Measurements from ENCODE around the gene P2RX2.

The P2RX2 gene

DNA sequence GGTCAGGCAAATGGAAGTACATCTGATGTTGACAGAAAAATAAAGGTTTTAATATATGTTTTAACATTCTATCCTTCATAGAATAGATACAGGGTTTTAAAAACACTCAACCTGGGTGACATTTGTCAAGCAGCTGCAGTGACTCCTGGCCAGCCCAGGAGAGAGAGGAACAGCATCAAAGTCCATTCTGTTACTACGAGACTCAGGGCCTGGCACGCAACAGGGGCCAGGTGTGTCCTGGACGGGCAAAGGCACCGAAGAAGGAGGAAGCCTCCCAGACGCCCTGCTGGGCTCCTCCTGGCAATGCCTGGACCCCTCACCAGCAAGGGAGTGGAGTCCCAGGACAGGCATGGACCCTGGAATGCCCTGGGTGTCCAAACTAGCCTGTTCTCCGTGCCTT is 30.3 kb upstream of the P2RX2 start:
- DNase-seq (ENCODE audit: low read depth): no peak
- TF ChIP-seq, protein P1, sequence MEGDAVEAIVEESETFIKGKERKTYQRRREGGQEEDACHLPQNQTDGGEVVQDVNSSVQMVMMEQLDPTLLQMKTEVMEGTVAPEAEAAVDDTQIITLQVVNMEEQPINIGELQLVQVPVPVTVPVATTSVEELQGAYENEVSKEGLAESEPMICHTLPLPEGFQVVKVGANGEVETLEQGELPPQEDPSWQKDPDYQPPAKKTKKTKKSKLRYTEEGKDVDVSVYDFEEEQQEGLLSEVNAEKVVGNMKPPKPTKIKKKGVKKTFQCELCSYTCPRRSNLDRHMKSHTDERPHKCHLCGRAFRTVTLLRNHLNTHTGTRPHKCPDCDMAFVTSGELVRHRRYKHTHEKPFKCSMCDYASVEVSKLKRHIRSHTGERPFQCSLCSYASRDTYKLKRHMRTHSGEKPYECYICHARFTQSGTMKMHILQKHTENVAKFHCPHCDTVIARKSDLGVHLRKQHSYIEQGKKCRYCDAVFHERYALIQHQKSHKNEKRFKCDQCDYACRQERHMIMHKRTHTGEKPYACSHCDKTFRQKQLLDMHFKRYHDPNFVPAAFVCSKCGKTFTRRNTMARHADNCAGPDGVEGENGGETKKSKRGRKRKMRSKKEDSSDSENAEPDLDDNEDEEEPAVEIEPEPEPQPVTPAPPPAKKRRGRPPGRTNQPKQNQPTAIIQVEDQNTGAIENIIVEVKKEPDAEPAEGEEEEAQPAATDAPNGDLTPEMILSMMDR (IDR thresholded peaks at IDR 0.05; ENCODE audit: low read depth, low read length, missing control alignments): no peak
- no peak overlapping the region for H3K4me3 ChIP-seq (ENCODE audit: low read depth, low read length)

DNA sequence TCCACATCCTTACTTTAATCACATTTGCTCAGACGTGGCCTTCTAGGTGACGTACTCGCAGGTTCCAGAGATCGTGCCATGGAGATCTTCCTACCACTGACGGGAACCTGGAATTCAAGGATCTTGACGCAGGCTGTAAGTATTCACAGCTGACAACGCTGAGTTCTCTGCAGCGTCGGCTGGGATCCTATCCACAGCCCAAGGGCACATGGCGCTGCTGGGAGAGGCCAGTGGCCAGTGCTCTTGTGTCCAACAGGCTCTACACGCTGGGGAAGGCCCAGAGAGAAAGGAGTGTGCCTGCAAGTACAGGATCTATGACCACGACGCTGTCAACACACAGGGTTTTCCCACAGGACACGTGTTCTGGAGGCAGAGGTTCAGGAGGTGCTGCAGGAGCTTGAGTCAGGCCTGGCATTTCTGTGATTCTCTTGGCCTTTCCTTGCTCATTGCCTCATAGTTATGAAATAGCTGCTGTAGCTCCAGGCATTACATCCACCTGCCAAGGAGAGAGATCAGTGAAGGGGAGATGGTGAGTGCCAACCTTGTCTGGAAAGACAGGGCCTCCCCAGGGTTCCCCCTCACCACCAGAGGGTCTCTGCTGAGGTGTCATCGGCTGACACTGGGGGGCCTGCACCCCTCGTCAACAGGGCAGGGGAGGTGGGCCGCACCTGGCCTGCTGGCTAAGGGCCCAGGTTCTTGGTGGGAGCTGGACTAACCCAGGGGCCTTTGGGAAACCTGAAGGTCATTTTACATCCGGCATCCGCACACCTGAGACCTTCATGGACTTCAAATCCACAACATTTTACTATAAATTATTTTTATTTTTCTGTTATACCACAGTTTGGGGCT is 29.5 kb upstream of the P2RX2 start:
- TF ChIP-seq, protein P1 (IDR thresholded peaks at IDR 0.05; ENCODE audit: low read depth, low read length, missing control alignments): no peak
- DNase-seq (ENCODE audit: low read depth): no peak
- no peak overlapping the region for H3K4me3 ChIP-seq (ENCODE audit: low read depth, low read length)

DNA sequence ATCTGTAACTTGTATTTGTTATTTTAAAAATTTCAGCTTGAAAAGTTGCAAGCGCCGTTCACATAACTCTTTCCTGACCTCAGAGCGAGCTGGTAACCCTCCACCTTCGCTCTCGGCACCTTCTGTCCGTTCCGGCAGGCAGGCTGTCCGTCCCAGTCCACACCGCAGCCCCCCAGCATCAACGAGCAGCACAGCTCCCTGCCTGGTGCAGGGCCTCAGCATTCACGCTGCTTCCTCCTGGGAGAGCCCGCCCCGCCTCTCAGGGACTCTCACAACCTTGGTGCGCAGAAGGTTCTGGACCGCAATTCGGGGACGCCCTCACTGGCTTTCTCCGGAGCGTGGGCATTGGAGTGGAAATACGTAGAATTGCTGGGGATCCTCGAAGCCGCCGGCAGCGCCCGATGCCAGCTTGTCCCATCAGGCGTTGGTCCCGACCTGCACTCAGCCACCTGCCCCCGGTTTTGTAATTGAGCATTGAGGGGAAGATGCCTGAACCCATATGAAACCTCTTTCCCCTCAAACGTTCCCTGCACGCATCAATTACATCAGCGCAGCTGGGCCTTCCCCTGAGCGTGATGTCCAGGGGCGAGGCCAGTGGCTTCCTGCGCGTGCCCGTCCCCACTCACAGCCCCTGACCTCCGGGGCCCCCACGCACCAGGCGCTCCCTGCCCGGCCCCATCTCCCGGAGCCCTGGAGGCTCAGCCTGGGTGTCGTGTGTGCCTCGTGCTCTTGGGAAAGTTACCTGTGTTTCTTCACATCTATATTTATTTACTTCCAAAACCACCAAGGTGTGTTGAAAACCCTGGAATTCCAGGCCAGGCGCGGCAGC is 27.3 kb upstream of the P2RX2 start:
- no peak for DNase-seq (ENCODE audit: low read depth)
- H3K4me3 ChIP-seq (ENCODE audit: low read depth, low read length): no peak overlapping the region
- TF ChIP-seq, protein P1 (IDR thresholded peaks at IDR 0.05; ENCODE audit: low read depth, low read length, missing control alignments): no peak

DNA sequence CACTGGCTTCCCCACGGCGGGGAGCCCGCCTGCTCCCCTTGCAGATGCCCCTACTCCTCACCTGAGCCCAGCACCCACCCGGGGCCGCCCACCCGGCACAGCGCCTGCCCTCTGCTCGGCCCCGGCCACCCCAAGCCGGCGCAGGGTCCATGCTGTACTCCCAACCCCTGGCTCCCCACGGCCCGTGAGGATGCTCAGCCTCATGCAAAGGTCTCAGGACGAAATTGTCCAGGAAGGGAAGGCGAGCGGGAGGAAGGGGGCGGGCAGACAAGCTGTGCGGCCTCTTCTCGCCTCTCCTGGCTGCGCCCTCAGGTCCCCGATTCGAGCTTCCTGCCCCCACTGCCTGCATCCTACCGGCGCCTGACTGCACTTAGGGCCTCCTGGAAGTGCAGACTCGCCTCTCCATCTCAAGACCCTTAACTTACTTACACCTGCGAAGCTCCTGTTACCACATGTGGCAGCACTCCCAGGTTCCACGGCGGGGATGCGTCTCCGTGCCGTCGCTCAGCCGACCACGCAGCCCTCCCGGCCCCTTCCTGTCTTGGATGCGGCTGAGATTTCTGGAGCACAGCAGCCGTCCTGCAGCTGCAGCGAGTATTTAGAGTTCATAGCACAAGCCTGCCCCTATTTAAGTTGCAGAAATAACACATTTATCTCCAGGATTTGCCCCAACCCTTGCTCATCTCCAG is 26.1 kb upstream of the P2RX2 start:
- TF ChIP-seq, protein P1 (IDR thresholded peaks at IDR 0.05; ENCODE audit: low read depth, low read length, missing control alignments): no peak
- no peak for DNase-seq (ENCODE audit: low read depth)
- no peak overlapping the region for H3K4me3 ChIP-seq (ENCODE audit: low read depth, low read length)

DNA sequence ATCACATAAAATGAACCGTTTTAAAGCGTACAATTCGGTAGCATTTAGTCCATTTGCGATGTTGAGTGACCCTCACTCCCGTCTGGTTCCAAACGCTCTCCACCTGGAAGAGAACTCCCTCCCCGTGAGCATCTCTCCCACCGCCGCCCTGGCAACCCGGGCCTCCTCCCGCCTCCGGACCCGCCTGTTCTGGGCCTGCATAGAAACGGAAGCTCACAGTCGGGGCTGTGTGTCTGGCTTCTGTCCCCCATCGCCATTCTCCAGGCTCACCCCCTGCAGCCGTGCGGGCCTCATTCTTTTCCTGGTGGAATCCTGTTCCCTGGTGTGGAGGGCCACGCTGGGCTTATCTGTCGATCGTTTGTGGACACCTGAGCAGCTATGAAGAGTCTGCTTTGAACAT is 25.5 kb upstream of the P2RX2 start:
- DNase-seq (ENCODE audit: low read depth): no peak
- no peak overlapping the region for H3K4me3 ChIP-seq (ENCODE audit: low read depth, low read length)
- TF ChIP-seq, protein P1 (IDR thresholded peaks at IDR 0.05; ENCODE audit: low read depth, low read length, missing control alignments): no peak

DNA sequence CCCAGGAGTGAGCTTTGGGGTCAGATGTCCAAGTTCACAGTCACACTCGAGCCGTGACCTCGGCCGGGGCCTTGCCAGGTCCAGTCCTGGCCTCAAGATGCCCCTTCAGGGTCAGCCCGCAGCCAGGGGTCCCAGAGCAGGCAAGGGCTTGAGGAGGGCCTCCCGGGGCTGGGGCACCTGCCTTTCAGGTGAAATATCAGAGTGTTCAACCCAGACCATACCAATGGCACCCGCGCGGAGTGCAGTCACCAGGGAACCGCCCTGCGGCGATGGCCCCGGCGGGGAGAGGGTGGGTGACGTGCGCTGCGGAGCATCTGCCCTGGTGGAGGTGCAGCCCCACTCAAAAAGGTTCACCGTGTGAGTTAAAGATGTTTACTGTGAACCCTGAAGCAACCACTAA is 25.1 kb upstream of the P2RX2 start:
- TF ChIP-seq, protein P1 (IDR thresholded peaks at IDR 0.05; ENCODE audit: low read depth, low read length, missing control alignments): no peak
- H3K4me3 ChIP-seq (ENCODE audit: low read depth, low read length): no peak overlapping the region
- DNase-seq (ENCODE audit: low read depth): no peak
